ENCODE data around the gene PRICKLE1. TPM values are rescaled to one million over a fixed set of nuclear protein-coding genes. Genes with fewer than 3 reads are reported as not detected.

Gene PRICKLE1
- total RNA-seq = 21.9 and 23.5 TPM in 2 replicates

GRCh38 chr12:42589465-42590329, at the start of gene PRICKLE1:
Gene PRICKLE1 (minus strand): TSS chr12:42589746. CDS start chr12:42472516, 117,230 bp downstream.

Small RNAs within 50 kb of the gene (small RNA-seq; reads per million reads assigned to genes)
- gene AC079600.1 = not detected
- not detected for gene AC079600.2
- not detected for gene RF00019
